ENCODE measurements around the gene MRPS23. TPM values are rescaled to one million over a fixed set of nuclear protein-coding genes. Genes with fewer than 3 reads are reported as not detected.
A peak's percentile ranks its signal among the peaks of the same experiment; 100 is the strongest.

Gene MRPS23
- total and polyA plus RNA-seq, 2 of the 13 experiments (the other 11 are each of a cell fraction or from before 2014, with no cell fraction given): 63.2 to 181 TPM

DNA sequence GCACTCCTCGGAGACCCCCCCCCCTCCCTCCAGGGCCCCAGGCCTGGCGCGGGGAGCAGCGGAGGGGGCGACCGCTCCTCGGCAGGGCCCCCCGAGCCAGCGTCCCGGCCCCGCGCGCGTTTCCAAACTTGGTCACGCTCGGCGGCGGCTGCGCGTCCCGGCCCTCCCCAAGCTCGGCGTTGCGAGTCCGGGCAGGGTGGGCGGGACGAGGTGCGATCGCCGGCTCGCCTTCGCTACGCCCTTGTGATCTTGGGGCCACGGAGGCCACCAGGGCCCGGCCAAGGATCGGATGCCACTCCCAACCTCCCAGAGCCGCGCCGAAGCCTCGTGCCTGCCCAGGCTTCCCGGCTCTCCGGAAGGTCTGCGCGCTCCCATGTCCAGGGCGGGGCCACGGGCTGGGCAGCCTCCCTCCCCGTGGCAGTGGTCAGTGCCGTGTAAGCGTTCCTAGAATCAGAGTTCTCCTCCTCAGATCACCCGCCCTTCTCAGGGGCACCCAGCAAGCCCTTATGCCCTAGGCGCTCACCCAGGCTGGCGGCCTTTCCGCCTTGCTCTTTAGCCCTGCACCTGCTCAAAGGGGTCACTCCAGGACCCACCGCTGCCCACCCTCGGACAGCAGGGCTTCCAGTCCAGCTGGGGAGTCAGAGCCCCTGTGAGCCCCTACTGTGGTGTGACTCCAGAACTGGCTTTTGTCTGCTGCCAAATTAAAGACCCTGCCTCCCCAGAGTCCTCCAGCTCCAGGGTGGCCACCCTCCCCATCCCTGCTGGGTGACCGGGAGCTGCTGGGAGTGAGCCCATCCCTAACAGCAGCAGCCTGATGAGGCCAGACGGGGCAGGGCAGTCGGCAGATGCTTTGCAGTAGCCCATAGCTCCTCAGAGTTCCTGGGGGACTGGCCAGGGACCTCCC is 12.2 kb upstream of the MRPS23 start (continued):
- 0 out of 2 replicates have a peak, but pooled peaks have one; percentile 32 for TF ChIP-seq E2F5 (CRISPR knock-in tag; conservative IDR thresholded peaks at IDR 0.05)
- peak; percentile 93; the same call in 1 of the 2 replicates for TF ChIP-seq ZNF772 (CRISPR knock-in tag; IDR thresholded peaks at IDR 0.05)
- no peak for TF ChIP-seq ZNF577 (CRISPR knock-in tag; IDR thresholded peaks at IDR 0.05; ENCODE audit: borderline replicate concordance, low read depth)
- peak; percentile 55 for TF ChIP-seq POGK (CRISPR knock-in tag; conservative IDR thresholded peaks at IDR 0.05)

GRCh38 chr17:57861000-57861789 is 11.4 kb upstream of the MRPS23 start:
- POLR2A ChIA-PET: interaction anchor here (0.6 to 9.4 kb wide), 21 partner anchors 9 to 776 kb away, joined by 3 to 177 read pairs (median 5); partner anchors contain the start of genes AKAP1, CUEDC1, DYNLL2 and MRPS23
- H3K27me3 ChIP-seq (ENCODE audit: control insufficient read depth in 1 of 2, insufficient read depth in 2 of 2, low read length in 2 of 2): no peaks in the 10 kb centered on the region; a peak in 1 of 5 replicates
- FAIRE-seq: peak; percentile 95
- H4K20me1 ChIP-seq (ENCODE audit: insufficient read depth, low read length): no peaks in the 10 kb centered on the region
- H2AFZ ChIP-seq (ENCODE audit: low read length): no peak overlapping the region
- H3K4me1 ChIP-seq (ENCODE audit: insufficient read depth, low read length): peaks cover 68% of the 10 kb centered on the region
- in situ Hi-C loops (cut with HindIII; ENCODE audit: extremely low pct_ligation_motif_present, low pct_unique_long_range_greater_than_20kb): loop anchor here (5.0 kb wide), 1 partner anchor 136 kb away; no protein-coding TSS in a partner anchor
- H3K9ac ChIP-seq (ENCODE audit: insufficient read depth, low read depth, low read length): peak overlapping the region; percentile 77
- H3K4me3 ChIP-seq (replicated peaks in 1 of 3; ENCODE audit: insufficient read depth in 1 of 3, low read depth in 2 of 3, low read length in 3 of 3): peak overlapping the region; percentile 71 to 90 (median 81)
- CTCF ChIA-PET (ENCODE audit: low intra/inter-chr PET ratio, low total read pairs): no interaction called here
- intact Hi-C loops (cut with micrococcal nuclease; ENCODE audit: unreplicated experiment): loop anchor here (1.0 kb wide), 1 partner anchor 42 kb away; no protein-coding TSS in a partner anchor
- peak; percentile 94 for DNase-seq (ENCODE audit: low spot score)
- H3K4me2 ChIP-seq (ENCODE audit: low read depth, low read length): peak overlapping the region; percentile 88
- no peaks in the 10 kb centered on the region for H3K9me3 ChIP-seq (ENCODE audit: low read length)
- peaks cover 14% of the 10 kb centered on the region for H3K79me2 ChIP-seq (ENCODE audit: insufficient read depth, low read length)
- H3K27ac ChIP-seq (ENCODE audit: extremely low read length, insufficient read depth, low read length): peak overlapping the region; percentile 77
- WGBS (ENCODE audit: low lambda C conversion rate): 1% methylated on average over 32 of the region's 34 CpGs
- ATAC-seq: peak; percentile 56
- no TSS peak for BruUV-seq (replicated peaks)
- no peaks in the 10 kb centered on the region for H3K36me3 ChIP-seq (replicated peaks in 1 of 2; ENCODE audit: control insufficient read depth in 1 of 2, insufficient read depth in 2 of 2, low read length in 2 of 2)
- TF ChIP-seq SRSF1 (optimal IDR thresholded peaks at IDR 0.05; ENCODE audit: low read depth, low read length) (no peak), NKX3-1 (CRISPR knock-in tag; IDR thresholded peaks at IDR 0.05) (no peak), ZNF687 (CRISPR knock-in tag; IDR thresholded peaks at IDR 0.05) (peak; percentile 40), ZBTB20 (CRISPR knock-in tag; IDR thresholded peaks at IDR 0.05; ENCODE audit: borderline replicate concordance, low read depth) (peak; percentile 82; the same call in 1 of the 2 replicates), MIER3 (CRISPR knock-in tag; IDR thresholded peaks at IDR 0.05; ENCODE audit: borderline replicate concordance) (no peak), ATF1 (CRISPR knock-in tag; IDR thresholded peaks at IDR 0.05) (no peak)
- TF ChIP-seq, protein P1, sequence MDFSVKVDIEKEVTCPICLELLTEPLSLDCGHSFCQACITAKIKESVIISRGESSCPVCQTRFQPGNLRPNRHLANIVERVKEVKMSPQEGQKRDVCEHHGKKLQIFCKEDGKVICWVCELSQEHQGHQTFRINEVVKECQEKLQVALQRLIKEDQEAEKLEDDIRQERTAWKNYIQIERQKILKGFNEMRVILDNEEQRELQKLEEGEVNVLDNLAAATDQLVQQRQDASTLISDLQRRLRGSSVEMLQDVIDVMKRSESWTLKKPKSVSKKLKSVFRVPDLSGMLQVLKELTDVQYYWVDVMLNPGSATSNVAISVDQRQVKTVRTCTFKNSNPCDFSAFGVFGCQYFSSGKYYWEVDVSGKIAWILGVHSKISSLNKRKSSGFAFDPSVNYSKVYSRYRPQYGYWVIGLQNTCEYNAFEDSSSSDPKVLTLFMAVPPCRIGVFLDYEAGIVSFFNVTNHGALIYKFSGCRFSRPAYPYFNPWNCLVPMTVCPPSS (IDR thresholded peaks at IDR 0.05): no peak

Data from HepG2 (cell line).